Astrocyte (in vitro differentiated cells and primary cell): Measurements from ENCODE around the gene BTBD18.

Experiments
- CTCF ChIP-seq: IDR thresholded peaks from 2 replicates; pipeline ENCODE4 v1.5.1; 2011; ENCODE audit warnings: low read depth, mild to moderate bottlenecking, inconsistent platforms, low read length, moderate library complexity; ENCODE audit not compliant: insufficient read depth
- EZH2 ChIP-seq: IDR thresholded peaks from 2 replicates; pipeline ENCODE4 v1.6.1; 2012; ENCODE audit warnings: mild to moderate bottlenecking, low read length, inconsistent platforms; ENCODE audit not compliant: insufficient read depth

- TF ChIP-seq CTCF (no peak), EZH2 (no peak)
These were observed 41.3 kb upstream of the BTBD18 start for GRCh38 chr11:57792870-57793269.
